ENCODE results near the gene ZFYVE28. TPM values are rescaled to one million over a fixed set of nuclear protein-coding genes. Genes with fewer than 3 reads are reported as not detected.

ZFYVE28 gene
- total RNA-seq, 1 experiment from 2014 or later, result 1.5 TPM

DNA sequence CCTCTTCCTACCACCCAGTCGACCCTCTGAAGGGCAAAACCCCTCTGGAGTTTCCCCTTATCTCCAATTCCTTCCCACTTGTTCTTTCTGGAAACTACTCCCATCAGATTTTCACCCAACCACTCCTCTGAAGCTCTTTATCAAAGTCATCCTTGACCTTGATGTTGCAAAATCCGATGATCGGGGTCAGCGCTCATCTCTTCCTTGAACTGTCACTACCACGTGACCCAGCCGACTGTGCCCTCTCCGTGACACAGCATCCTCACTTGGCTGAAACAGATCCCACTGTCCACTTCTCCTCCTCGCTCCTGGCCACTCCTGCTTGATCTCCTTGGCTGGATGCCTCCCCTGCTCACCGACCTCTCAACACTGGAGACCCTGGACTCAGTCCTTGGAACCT is 1.4 kb upstream of the ZFYVE28 start:
- H3K9me3 ChIP-seq, result no peaks in the 10 kb centered on the region
- H3K27me3 ChIP-seq, result peaks cover 5% of the 10 kb centered on the region; the same call in 1 of the 2 replicates
- H3K4me3 ChIP-seq, result no peak overlapping the region
- DNase-seq, result no peak
- H3K36me3 ChIP-seq, result no peaks in the 10 kb centered on the region

DNA sequence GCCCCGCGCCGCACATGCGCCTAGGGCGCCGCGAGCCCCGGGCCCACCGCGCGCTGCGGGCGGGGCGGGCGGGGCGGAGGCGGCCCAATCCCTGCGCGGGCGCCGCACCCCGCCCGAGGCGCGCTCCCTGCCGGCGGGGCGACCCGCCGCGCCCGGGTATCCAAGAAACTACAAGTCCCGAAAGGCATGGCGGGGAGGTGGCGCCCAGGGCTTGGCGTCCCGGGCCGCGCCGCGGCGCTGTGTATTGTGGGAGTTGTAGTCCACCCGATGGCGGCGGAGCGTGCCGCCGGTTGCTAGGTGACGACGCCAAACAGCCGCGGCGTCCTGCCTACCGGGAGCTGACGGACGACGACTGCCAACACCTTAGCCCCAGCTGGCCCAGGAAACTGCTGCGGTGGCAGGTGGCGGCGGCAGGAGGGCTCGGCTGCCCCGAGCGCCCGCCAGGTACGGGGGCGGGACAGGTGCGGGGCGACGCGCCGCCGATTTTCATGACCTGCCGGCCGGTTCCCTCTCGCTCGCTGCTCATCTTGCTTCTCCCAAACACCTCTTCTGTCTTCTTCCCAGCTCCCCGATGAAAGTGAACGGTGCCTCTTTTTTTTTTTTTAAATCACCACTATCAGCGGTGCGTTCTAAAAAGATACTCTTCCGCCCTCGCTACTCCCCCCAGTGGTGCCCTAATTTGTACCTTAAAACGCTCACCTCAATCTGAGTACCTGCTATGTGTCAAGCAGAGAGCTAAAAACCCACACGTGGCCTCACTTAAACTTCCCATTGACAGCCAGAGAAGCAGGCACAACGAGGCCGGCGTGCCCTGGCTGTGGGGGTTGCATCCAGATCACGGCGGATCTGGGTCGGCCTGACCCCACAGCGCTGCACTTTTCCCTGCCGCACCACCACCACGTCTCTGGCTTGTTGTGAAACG is 466 bp upstream of the ZFYVE28 start, which contains the start of gene CFAP99:
CFAP99 (plus strand) TSS at position 306 of the 922 bp plus-strand sequence.
- H3K9me3 ChIP-seq, result no peaks in the 10 kb centered on the region
- H3K4me3 ChIP-seq, result peak within 1 kb of the TSS; percentile 46
- peak; percentile 91 for DNase-seq
- peaks cover 5% of the 10 kb centered on the region; the same call in 1 of the 2 replicates for H3K27me3 ChIP-seq
- H3K36me3 ChIP-seq, result no peaks in the 10 kb centered on the region

DNA sequence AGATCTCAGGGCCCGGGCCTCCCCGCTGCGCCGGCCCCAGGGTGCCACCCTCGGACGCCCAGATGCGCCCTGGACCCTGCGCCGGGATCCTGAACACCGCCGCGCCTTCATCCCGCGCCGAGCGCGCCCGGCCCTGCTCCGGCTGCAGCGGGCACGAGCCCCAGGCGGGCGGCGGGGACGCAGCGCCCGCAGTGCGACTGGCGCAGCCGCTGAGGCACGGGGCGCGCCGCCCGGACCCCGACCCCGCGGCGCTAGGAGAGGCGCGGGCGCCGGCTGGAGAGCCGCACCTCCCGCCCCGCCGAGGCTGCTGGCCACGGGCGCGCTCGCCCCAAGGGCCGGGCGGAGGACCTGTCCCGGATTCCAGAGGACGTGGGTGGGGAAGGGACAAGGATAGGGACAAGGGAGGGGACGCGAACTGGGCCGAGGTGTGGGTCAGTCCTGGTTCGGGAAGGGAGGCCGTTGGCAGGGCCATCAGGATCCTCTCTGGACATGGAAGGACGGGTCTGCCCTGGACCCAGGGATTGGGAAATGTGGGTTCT is 1.1 kb downstream of the ZFYVE28 start:
- Histone ChIP-seq H3K4me3 (peak overlapping the region; percentile 43), H3K9me3 (no peaks in the 10 kb centered on the region), H3K36me3 (no peaks in the 10 kb centered on the region), H3K27me3 (peaks cover 5% of the 10 kb centered on the region; the same call in 1 of the 2 replicates)
- no peak for DNase-seq

DNA sequence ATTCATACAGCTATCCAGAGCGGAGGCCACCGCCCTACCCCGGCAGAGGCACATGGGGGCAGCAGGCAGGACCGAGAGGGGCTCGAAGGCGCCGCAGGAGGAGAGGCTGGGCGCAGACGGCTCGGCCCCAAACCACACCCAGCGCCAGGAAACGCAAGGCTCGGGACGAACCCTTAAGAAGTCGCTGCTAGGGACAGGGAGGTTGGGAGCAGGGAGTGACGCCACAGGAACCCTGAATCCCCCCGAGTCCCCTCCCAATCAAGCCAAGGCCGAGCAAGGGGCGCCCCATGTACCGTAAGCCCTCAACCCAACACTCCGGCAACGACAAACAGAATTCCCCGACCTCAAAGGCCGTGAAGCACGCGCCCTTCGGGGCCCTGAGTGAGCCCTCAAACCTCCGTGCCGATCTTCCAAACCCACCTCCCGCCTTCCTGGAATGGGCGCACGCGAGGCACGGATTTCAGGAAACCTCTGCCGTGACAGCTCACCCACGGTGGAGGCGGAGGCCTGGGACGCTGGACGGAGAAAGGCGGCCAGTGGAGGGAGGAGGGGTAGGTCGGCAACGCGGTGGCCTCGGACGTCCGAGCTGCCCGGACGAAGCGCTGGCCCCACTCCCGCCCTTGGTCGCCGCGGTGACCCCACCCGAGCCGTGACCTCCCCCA is 1.8 kb downstream of the ZFYVE28 start:
- DNase-seq, result peak; percentile 26
- Histone ChIP-seq H3K27me3 (peaks cover 5% of the 10 kb centered on the region; the same call in 1 of the 2 replicates), H3K36me3 (no peaks in the 10 kb centered on the region), H3K4me3 (peak overlapping the region; percentile 38), H3K9me3 (no peaks in the 10 kb centered on the region)

DNA sequence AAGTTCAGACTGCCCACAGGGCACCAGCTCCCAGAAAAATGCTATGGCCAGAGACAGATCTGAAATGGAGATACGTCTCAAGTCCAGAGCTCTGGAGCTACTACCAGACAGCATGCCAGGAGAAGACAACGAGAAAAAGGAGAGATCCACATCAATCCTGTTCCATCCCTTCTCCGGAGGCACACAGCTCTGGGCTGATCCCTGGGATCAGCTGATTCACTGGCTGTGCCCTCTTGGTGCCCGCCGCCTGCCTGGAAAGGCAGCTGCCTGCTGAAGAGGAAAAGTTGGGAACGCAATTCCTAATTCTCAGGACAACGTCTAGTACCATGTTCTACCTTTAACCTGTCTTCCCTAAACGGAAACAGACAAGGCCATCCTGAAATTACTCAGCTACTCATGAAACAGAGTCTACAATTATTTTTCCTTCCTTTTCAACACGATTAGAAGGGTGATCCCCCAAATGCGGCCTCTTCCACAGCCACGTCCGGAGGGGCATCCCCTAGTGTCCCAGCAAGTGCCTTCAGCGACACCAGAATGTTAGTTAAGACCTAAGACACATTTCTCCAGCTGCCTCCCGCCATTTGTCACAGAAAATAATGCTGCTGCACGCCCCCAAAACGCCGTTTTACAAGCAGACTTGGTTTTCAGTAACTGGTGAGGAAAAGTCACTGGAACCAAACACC is 2.4 kb downstream of the ZFYVE28 start:
- H3K4me3 ChIP-seq, result no peak overlapping the region
- H3K27me3 ChIP-seq, result peaks cover 5% of the 10 kb centered on the region; the same call in 1 of the 2 replicates
- no peak for DNase-seq
- no peaks in the 10 kb centered on the region for H3K36me3 ChIP-seq
- no peaks in the 10 kb centered on the region for H3K9me3 ChIP-seq

DNA sequence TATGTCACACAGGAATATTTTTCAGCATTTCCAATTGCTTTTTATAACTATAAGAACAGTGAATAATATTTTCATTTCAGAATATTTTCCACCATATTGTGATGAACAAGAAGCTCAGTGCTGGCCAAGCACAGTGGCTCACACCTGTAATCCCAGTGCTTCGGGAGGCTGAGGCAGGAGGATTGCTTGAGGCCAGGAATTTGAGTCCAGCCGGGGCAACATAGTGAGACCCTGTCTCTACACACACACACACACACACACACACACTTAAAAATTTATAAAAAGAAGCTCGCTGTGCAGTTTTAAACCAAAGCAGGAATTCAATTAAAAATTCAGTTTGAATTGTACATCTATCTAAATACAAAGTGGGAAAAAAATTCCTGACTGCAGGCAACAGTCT is 3.2 kb downstream of the ZFYVE28 start:
- no peaks in the 10 kb centered on the region for H3K36me3 ChIP-seq
- H3K27me3 ChIP-seq, result peaks cover 2% of the 10 kb centered on the region; the same call in 1 of the 2 replicates
- H3K4me3 ChIP-seq, result no peak overlapping the region
- no peak for DNase-seq
- no peaks in the 10 kb centered on the region for H3K9me3 ChIP-seq

DNA sequence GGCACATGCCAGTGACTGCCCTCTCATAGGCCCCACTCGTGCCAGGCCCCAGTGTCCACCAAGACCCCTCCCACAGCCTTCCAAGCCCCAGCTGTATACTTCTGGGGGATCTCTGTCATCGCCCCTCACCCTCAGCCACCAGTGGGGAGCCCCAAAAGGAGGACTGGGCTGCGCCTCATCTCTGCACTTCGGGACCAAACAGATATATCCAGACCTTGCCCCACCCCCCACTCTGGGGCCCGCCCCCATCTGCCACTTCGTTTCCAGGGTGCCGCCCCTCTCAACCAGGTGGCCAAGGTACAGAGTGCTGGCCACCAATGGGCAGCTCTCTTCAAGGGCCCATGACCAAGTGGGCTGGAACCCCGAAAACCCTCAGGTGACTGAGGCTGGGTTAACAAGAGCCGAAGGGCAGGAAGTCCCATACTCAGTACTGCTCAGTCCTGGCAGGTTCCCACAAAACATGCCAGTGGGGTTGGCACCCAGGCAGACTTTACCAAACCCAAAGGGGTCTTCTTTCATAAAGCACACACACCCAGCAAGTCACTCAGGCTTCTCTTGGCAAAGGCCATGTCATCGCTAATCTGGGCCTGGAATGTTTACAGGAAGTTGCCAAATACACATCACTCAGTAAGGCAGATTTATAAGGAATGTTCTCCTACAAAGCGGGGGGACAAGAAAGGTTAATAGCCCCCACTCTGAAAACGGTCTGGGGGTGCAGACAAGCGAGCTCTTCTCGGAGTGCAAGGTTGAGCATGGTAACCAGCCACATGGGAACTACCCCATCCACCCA is 4.4 kb downstream of the ZFYVE28 start:
- DNase-seq, result no peak

DNA sequence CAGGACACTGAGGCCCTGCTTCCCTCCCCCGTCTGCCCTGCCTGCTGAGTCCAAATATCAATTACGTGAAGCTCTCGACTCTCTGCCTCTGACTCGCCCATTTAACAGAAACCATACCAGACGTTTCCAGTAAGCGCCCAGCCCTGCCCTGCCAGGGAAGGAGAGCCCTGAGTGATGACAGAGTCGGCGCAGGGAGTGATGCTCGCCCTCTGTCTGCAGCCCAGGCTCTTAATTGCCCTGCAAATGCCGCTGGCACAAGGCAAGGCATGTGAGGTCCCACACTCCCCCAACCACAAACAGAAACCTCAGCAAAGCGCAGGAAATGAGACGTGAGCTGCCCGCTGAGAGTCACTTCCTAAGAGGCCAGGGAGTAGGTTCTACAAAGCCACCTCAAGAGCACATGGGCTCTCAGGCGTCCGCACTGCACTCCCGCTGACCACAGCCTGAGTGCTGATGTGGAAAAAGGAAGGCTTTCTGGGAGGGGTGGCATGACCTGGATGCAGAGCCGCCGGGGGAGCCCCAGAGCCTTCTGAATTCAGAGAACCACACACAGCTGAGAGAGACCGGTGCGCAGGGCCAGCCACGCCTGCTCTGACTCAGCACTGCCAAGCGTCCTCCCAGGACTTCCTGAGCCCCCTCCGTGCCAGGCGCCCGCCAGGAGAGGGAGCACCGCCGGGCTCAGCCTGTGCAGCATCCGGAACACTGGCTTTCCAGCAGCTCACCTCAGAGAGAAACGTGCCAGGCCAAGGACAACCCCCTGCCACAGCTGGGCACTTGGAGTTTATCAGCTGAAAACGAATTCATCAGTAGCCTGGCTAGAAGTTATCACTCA is 5.3 kb downstream of the ZFYVE28 start:
- Histone ChIP-seq H3K36me3 (no peaks in the 10 kb centered on the region), H3K4me3 (peak overlapping the region; percentile 32), H3K9me3 (no peaks in the 10 kb centered on the region), H3K27me3 (no peaks in the 10 kb centered on the region; the same call in 1 of the 2 replicates)
- DNase-seq, result peak; percentile 95

More for the DNA sequence above, 4.4 kb downstream of the ZFYVE28 start:
- no peaks in the 10 kb centered on the region for H3K36me3 ChIP-seq
- no peak overlapping the region for H3K4me3 ChIP-seq
- H3K27me3 ChIP-seq, result no peaks in the 10 kb centered on the region; the same call in 1 of the 2 replicates
- H3K9me3 ChIP-seq, result no peaks in the 10 kb centered on the region

DNA sequence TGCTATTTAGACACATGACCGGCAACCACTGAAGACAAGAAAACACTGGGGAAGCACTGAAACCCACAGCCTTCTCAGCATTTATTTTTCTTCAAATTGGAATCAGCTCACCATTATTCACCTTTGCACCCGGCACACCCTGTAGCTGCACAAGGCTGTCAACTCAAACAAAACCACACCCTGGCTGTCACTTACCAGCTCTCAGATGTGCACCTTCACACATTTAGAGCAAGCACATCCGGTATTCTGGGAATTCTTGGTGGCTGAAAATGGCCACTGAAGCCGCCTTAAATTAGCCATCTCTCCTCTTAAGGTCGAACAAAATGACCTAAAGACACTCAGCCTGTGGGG is 5.9 kb downstream of the ZFYVE28 start:
- DNase-seq, result no peak
- no peaks in the 10 kb centered on the region for H3K36me3 ChIP-seq
- no peaks in the 10 kb centered on the region for H3K9me3 ChIP-seq
- no peaks in the 10 kb centered on the region; the same call in 1 of the 2 replicates for H3K27me3 ChIP-seq
- peak overlapping the region; percentile 32 for H3K4me3 ChIP-seq

DNA sequence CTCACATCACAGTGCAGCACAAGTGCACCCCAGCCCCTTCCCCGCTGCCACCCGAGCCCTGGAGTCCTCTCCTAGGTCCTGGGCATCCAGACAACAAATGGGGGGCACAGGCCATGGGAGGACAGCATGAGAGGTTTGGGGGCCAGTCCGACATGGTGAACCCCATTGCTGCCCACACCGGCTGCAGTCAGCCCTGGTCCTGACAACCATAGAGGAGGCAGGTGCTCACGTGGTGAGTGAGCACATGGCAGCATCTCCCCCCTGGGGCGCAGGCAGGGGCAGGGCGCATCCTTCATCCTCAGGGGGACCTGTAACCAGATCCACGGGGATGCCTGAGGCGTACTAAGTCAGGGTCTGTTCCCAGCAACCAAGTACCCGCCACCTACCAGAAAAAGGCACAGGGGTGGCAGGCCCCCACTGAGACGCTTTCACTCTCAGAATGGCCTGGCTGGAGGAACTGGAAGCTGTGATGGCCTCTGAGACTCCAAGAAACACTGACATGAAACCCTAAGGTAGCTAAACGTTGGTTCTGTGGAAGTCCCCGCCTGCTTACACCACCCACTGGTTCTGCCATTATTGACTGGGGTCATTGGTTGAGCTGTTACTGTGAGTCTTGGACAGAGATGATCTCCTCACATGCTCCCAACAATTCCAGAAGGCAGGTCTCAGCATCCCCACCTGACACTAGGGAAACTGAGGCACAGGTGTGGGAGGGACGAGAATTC is 6.5 kb downstream of the ZFYVE28 start:
- no peaks in the 10 kb centered on the region for H3K9me3 ChIP-seq
- no peaks in the 10 kb centered on the region for H3K27me3 ChIP-seq
- H3K36me3 ChIP-seq, result no peaks in the 10 kb centered on the region
- H3K4me3 ChIP-seq, result peak overlapping the region; percentile 32
- DNase-seq, result no peak

DNA sequence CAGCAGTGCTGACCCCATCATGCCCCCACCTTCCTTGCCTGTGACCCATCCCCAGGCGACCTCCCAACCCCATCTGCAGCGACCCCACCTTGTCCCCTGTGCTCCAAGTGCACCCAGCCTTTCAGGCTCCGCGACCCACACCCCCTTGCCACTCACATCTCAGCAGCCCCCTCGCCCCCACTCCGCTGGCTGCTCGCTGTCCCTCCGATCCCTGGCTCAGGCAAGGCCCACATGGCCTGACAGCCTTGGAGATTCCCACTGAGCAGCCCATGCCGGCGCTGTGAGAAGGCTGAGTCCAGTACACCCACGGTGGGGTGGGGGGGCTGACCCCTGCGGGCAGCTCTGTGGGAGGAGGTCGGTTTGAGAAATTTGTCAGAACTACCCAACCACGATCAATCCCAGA is 9.1 kb downstream of the ZFYVE28 start:
- Histone ChIP-seq H3K4me3 (no peak overlapping the region), H3K9me3 (no peaks in the 10 kb centered on the region), H3K36me3 (no peaks in the 10 kb centered on the region), H3K27me3 (no peaks in the 10 kb centered on the region)
- no peak for DNase-seq

DNA sequence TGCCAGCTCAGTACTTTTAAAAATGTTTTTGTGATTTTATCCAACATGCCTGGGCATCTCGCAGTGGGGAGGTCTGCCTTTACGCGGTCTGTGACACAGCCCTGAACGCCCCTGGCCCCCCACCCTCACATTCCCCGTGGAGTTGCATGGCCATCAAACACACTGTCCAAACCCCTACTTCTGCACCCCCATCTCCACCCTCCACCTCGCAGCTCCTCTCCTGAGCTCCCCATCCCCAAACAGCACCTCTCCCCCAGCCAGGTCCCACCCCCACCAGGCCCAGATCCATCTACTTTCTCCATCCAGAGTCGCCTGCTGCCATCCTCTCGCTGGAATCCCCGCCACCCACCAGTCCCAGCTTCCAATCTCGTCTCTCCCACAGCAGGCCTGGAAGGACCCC is 9.5 kb downstream of the ZFYVE28 start:
- H3K27me3 ChIP-seq, result no peaks in the 10 kb centered on the region

DNA sequence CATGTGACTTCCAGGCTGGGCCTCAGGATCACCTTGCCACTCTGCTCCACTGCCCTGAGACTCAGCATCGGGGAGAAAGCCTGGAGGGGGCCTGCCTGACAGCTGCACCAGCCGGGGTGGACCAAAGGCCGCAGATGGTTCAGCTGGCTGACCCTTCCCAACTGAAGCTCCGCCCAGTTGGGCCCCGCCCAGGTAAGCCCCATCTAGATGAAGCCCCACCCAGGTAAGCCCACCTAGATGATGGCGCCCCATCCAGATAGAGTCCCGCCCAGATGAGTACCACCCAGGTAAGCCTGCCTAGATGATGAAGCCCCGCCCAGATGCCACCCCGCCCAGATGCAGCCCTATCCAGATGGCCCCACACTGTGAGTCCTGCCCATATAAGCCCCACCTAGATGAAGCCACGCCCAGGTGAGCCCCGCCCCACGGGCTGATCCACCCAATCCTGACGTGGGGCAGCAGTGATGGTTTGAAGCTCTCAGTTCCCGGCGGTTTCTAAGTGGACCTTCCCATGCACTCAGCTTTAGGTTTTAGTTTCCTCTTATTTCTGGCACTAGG is 10.0 kb downstream of the ZFYVE28 start:
- peak; percentile 24 for DNase-seq
- H3K4me3 ChIP-seq, result no peak overlapping the region
- H3K9me3 ChIP-seq, result no peaks in the 10 kb centered on the region
- H3K27me3 ChIP-seq, result no peaks in the 10 kb centered on the region
- no peaks in the 10 kb centered on the region for H3K36me3 ChIP-seq

More for the DNA sequence above, 9.5 kb downstream of the ZFYVE28 start:
- Histone ChIP-seq H3K9me3 (no peaks in the 10 kb centered on the region), H3K36me3 (no peaks in the 10 kb centered on the region), H3K4me3 (no peak overlapping the region)
- DNase-seq, result no peak

DNA sequence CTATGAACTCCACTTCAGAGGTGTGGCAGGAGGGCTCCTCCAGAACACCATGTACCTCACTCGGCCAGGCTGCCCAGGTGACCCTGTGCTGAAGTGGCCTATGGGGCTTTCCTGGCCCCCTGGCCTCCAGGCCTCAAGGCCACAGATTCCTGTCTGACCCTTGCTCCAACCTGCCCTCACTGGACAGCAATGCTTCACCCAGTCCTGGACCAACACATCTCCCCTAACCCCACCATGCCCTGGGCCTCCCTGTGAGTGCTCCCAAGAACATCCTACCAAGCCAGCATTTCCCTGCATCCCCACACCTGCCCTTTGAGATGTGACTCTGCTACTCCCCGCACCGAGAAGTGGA is 10.5 kb downstream of the ZFYVE28 start:
- H3K36me3 ChIP-seq, result no peaks in the 10 kb centered on the region
- no peaks in the 10 kb centered on the region for H3K27me3 ChIP-seq
- H3K9me3 ChIP-seq, result no peaks in the 10 kb centered on the region
- H3K4me3 ChIP-seq, result no peak overlapping the region
- DNase-seq, result no peak
